HepG2 (cell line): ENCODE results near the gene PNPLA2. TPM values are rescaled to one million over a fixed set of nuclear protein-coding genes. Genes with fewer than 3 reads are reported as not detected.
A peak's percentile ranks its signal among the peaks of the same experiment; 100 is the strongest.

ENCODE experiments used
- ARNTL ChIP-seq: sonication (generic); formaldehyde crosslinking; IDR thresholded peaks from 2 replicates; pipeline ENCODE4 v1.4.0; 2020; ENCODE audit warnings: mild to moderate bottlenecking, missing genetic modification reagents
- ATF7-NPFF ChIP-seq: sonication (generic); formaldehyde crosslinking; IDR thresholded peaks from 2 replicates; pipeline ENCODE4 v1.8.1; 2023; ENCODE audit warnings: mild to moderate bottlenecking, low read depth, missing genetic modification reagents, moderate library complexity
- BRCA1 ChIP-seq: sonication (generic); formaldehyde crosslinking; IDR thresholded peaks from 2 replicates; pipeline ENCODE4 v1.4.0; 2020; ENCODE audit warnings: missing genetic modification reagents
- BRD4 ChIP-seq: sonication (generic); formaldehyde crosslinking; IDR thresholded peaks from 2 replicates; pipeline ENCODE4 v1.4.0; 2020; ENCODE audit warnings: missing genetic modification reagents
- ELF3 ChIP-seq: IDR thresholded peaks from 2 replicates; pipeline ENCODE4 v1.6.1; 2016; ENCODE audit warnings: missing genetic modification reagents, missing compliant biosample characterization
- GABPB1 ChIP-seq: IDR thresholded peaks from 2 replicates; pipeline ENCODE4 v1.6.1; 2016; ENCODE audit warnings: mild to moderate bottlenecking, missing genetic modification reagents, moderate library complexity, missing compliant biosample characterization
- KMT2A ChIP-seq: sonication (generic); formaldehyde crosslinking; IDR thresholded peaks from 2 replicates; pipeline ENCODE4 v1.4.0; 2020; ENCODE audit warnings: missing genetic modification reagents
- MAZ ChIP-seq, 2 experiments: sonication (generic) in 1 of 2; formaldehyde crosslinking in 1 of 2; IDR thresholded peaks; 2 replicates each; pipeline versions ENCODE4 v1.5.0 to v1.6.1; 2012 to 2020; ENCODE audit warnings: low read depth in 2 of 2, mild to moderate bottlenecking in 2 of 2, borderline replicate concordance in 1 of 2, improper control_type of control experiment in 1 of 2, low read length in 1 of 2, missing genetic modification reagents in 1 of 2, moderate library complexity in 1 of 2
- RBFOX2 ChIP-seq: fragments of 200-400 bp; formaldehyde crosslinking; IDR thresholded peaks from 2 replicates; pipeline ENCODE4 v1.6.1; 2017; ENCODE audit warnings: low read depth, mild to moderate bottlenecking, low read length
- STAG1 ChIP-seq: sonication (generic); formaldehyde crosslinking; IDR thresholded peaks from 2 replicates; pipeline ENCODE4 v1.4.0; 2020; ENCODE audit warnings: missing genetic modification reagents
- TBL1XR1 ChIP-seq: fragments of 150-350 bp; IDR thresholded peaks from 2 replicates; pipeline ENCODE4 v1.6.1; 2014; ENCODE audit warnings: borderline replicate concordance, low read length; ENCODE audit not compliant: partially characterized antibody
- TGIF2 ChIP-seq: IDR thresholded peaks from 2 replicates; pipeline ENCODE4 v1.6.1; 2016; ENCODE audit warnings: control low read depth, missing compliant biosample characterization
- ZBTB1 ChIP-seq: sonication (generic); formaldehyde crosslinking; IDR thresholded peaks from 2 replicates; pipeline ENCODE4 v1.4.0; 2020; ENCODE audit warnings: missing genetic modification reagents, borderline replicate concordance
- ZHX2 ChIP-seq, 2 experiments: sonication (generic) in 1 of 2; formaldehyde crosslinking in 1 of 2; IDR thresholded peaks; 2 replicates each; pipeline versions ENCODE4 v1.6.1 to v1.9.0; 2014 to 2022; ENCODE audit warnings: antibody characterized with exemption in 1 of 2, borderline replicate concordance in 1 of 2, inconsistent platforms in 1 of 2, low read depth in 1 of 2, missing genetic modification reagents in 1 of 2
- ZNF430 ChIP-seq: sonication (generic); formaldehyde crosslinking; IDR thresholded peaks from 2 replicates; pipeline ENCODE4 v1.9.0; 2021; ENCODE audit warnings: mild to moderate bottlenecking, missing genetic modification reagents
- ZNF446 ChIP-seq: sonication (generic); formaldehyde crosslinking; IDR thresholded peaks from 2 replicates; pipeline ENCODE4 v1.5.0; 2020; ENCODE audit warnings: mild to moderate bottlenecking, missing genetic modification reagents
- ZNF558 ChIP-seq: sonication (generic); formaldehyde crosslinking; IDR thresholded peaks from 2 replicates; pipeline ENCODE4 v1.9.0; 2022; ENCODE audit warnings: mild to moderate bottlenecking, missing genetic modification reagents, borderline replicate concordance
- ZNF7 ChIP-seq: IDR thresholded peaks from 2 replicates; pipeline ENCODE4 v1.6.1; 2016; ENCODE audit warnings: missing biosample characterization, missing genetic modification reagents
- polyA plus RNA-seq, 8 experiments: library from polyadenylated mRNA; depleted of rRNA in 3 of 8; stranded (reverse) in 7 of 8; unstranded in 1 of 8; fragments of >200 nt; fragmentation: Illumina TruSeq in 4 of 8; extraction: Trizol in 4 of 8; gene quantifications; 2 replicates each; pipeline versions ENCODE4 v1.2.1 to v1.2.3, GENCODE V29; 2011 to 2016; ENCODE audit warnings: low read depth in 4 of 8, missing spikeins in 1 of 8, mixed read lengths in 1 of 8; ENCODE audit not compliant: insufficient read depth in 1 of 8
- total RNA-seq, 5 experiments: library from RNA; depleted of rRNA; stranded (reverse); fragments of >200 nt; fragmentation: Illumina TruSeq; extraction: Trizol; gene quantifications; 2 replicates each; pipeline ENCODE4 v1.2.3, GENCODE V29; 2016; ENCODE audit warnings: low read depth in 1 of 5
- TF ChIP-seq, protein P1 (sequence below): sonication (generic); formaldehyde crosslinking; IDR thresholded peaks from 2 replicates; pipeline ENCODE4 v1.8.1; 2022; ENCODE audit warnings: low read depth, mild to moderate bottlenecking, missing genetic modification reagents
- TF ChIP-seq, protein P2 (sequence below): sonication (generic); formaldehyde crosslinking; conservative IDR thresholded peaks from 2 replicates; pipeline ENCODE4 v1.4.0; 2020; ENCODE audit warnings: missing genetic modification reagents

Gene PNPLA2
- total and polyA plus RNA-seq, 2 of the 13 experiments (the other 11 are each of a cell fraction or from before 2014, with no cell fraction given): 10.5 to 43.2 TPM

- TF ChIP-seq ZNF430 (CRISPR knock-in tag) (no peak), STAG1 (CRISPR knock-in tag) (peak; percentile 62), ZHX2 (IDR thresholded peaks at IDR 0.05; ENCODE audit: low read depth) (no peak), ZHX2 (CRISPR knock-in tag; IDR thresholded peaks at IDR 0.05; ENCODE audit: borderline replicate concordance) (no peak), ZNF558 (no peak), TBL1XR1 (no peak), RBFOX2 (peak; percentile 68), ATF7-NPFF (CRISPR knock-in tag) (peak; percentile 67; the same call in 1 of the 2 replicates), BRCA1 (CRISPR knock-in tag) (no peak), ELF3 (CRISPR knock-in tag) (no peak), ZBTB1 (CRISPR knock-in tag) (no peak), ZNF446 (no peak), MAZ (IDR thresholded peaks at IDR 0.05; ENCODE audit: borderline replicate concordance, low read depth, low read length) (no peak), MAZ (CRISPR knock-in tag; IDR thresholded peaks at IDR 0.05; ENCODE audit: low read depth) (0 out of 2 replicates have a peak, but pooled peaks have one; percentile 27), BRD4 (CRISPR knock-in tag) (0 out of 2 replicates have a peak, but pooled peaks have one; percentile 4), KMT2A (CRISPR knock-in tag) (peak; percentile 38; the same call in 1 of the 2 replicates), GABPB1 (0 out of 2 replicates have a peak, but pooled peaks have one; percentile 9), ZNF7 (no peak), ARNTL (CRISPR knock-in tag) (no peak), TGIF2 (CRISPR knock-in tag) (peak; percentile 20; the same call in 1 of the 2 replicates)
- TF ChIP-seq, protein P1, sequence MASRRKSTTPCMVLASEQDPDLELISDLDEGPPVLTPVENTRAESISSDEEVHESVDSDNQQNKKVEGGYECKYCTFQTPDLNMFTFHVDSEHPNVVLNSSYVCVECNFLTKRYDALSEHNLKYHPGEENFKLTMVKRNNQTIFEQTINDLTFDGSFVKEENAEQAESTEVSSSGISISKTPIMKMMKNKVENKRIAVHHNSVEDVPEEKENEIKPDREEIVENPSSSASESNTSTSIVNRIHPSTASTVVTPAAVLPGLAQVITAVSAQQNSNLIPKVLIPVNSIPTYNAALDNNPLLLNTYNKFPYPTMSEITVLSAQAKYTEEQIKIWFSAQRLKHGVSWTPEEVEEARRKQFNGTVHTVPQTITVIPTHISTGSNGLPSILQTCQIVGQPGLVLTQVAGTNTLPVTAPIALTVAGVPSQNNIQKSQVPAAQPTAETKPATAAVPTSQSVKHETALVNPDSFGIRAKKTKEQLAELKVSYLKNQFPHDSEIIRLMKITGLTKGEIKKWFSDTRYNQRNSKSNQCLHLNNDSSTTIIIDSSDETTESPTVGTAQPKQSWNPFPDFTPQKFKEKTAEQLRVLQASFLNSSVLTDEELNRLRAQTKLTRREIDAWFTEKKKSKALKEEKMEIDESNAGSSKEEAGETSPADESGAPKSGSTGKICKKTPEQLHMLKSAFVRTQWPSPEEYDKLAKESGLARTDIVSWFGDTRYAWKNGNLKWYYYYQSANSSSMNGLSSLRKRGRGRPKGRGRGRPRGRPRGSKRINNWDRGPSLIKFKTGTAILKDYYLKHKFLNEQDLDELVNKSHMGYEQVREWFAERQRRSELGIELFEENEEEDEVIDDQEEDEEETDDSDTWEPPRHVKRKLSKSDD: 0 out of 2 replicates have a peak, but pooled peaks have one; percentile 43
- TF ChIP-seq, protein P2, sequence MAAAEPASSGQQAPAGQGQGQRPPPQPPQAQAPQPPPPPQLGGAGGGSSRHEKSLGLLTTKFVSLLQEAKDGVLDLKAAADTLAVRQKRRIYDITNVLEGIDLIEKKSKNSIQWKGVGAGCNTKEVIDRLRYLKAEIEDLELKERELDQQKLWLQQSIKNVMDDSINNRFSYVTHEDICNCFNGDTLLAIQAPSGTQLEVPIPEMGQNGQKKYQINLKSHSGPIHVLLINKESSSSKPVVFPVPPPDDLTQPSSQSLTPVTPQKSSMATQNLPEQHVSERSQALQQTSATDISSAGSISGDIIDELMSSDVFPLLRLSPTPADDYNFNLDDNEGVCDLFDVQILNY (CRISPR knock-in tag): no peak
These were observed 20.5 kb upstream of the PNPLA2 start, which contains the start of gene SLC25A22 (continued) for GRCh38 chr11:798093-798713.
